ENCODE results near the gene FOXO3. TPM values are rescaled to one million over a fixed set of nuclear protein-coding genes. Genes with fewer than 3 reads are reported as not detected.

FOXO3 gene
- total RNA-seq, 1 donor from 2014 or later = 9.9 TPM

DNA sequence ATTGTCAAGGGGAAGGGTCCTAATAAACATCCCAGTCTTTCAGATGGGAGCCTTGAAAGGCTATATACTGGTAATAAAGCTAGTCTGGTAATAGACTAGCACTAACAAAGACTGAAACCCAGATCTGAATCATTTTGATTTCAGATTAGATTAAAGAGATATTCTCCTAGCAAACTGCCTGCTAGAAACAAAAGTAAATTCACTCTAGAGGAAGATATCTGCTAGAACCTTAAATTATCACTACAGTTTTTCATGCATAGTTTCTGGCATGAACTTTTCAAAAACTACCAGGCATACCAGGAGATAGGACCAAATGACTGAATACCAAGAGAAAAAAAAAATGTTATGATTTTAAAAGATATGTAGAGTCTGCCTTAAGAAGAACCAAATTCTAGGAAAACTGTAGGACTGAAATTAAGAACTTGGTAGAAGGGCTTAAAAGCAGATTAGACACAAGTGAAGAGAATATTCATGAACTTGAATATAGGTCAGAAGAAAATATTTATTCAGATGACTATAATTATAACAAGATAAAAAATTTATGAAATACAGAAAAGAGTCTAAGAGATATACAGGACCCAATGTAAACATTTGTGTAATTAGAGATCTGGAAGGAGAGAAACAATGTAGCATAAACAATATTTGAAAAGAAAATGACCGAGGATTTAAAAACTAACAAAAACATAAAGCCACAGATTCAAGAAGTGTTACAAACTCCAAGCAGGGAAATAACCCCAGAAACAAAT lies 141.6 kb downstream of the FOXO3 start:
- intact Hi-C loops (cut with micrococcal nuclease) = no loop called here

DNA sequence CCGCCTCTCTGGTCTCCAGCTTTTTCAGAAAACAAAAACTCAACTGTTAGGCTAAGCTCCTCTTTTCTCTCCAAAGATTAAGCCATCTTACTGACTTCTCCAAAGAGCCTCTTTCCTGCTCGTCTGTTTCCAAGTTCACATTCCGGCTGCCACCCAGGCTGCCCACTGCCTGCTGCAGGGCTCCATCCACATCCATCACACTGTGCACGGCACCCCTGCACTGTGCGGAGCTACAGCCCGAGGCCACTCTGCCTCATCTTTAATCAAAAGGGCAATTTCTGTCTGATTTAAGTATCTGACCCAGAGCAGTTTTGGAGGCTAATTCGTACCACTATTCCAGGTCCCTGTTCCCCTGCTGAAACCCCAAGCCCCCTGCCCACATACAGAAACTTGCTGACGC lies 145.9 kb downstream of the FOXO3 start:
- intact Hi-C loops (cut with micrococcal nuclease) = no loop called here

DNA sequence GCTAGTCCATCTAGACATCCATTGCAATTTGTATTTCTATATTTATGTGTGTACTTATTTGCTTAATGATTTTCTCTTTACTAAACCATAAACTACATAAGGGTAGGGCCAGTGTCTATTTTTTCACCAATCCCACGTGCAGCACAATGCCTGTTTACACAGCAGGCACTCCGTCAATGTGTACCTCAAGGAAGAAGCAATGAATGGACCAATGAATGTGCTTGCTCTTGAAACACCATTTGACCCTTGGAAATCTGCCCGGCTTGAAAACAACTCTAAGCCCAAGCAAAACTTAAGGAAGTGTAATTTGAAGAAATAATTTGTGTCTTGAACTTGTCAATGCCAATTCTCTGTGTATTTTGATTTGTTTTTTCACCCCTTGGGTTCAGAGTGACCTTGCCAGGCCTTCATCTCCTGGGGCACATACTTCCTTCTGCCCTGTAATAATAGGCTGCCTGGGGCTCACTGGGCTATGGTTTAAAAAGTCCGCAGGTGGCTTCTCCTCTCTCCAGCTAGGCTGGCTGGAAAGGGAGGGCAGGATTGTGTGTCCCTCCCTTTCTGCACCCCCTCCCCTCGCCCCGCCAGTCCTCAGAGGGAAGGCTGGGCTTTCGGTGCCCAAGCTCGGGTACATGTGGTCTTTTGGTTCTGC lies 146.7 kb downstream of the FOXO3 start:
- intact Hi-C loops (cut with micrococcal nuclease) = no loop called here

DNA sequence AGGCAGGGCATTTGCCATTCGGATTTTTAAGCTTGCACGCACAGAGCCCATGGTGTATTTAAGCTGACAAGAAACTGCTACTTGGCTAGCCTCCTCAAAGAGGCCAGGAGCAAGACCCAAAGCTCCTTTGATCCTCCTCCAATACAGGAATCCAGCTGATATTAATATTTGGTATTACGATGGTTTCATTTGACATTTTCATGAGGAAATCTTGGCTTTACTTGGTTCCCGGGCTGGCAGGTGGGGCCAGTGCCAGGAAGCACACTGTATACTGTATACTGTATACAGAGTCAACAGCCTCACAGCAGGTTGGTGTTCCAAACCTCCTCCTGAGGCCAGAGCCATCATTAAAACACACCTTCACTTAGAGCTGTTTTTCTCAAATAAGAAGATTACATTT lies 149.3 kb downstream of the FOXO3 start:
- intact Hi-C loops (cut with micrococcal nuclease) = loop anchor here (5.0 kb wide), 1 partner anchor 153 kb away; no protein-coding TSS in a partner anchor

DNA sequence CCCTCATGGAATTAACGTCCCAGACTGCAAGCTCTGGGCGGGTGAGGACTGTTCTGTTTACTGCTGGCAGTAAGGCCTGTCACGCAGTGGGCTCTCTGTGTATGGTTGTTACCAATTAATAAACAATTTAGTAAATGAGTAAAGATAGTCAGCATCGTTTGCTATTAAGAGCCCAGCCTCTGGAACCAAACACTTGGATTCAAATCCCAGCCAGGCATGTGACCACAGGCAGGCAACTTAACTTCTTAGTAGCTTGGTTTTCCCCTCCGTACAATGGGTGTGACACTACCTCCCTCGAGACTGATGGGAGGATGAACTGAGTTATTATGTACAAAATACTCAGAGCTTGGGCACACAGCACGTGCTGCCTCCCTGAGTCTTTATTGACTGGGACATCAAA lies 149.8 kb downstream of the FOXO3 start:
- intact Hi-C loops (cut with micrococcal nuclease) = loop anchor here (5.0 kb wide), 1 partner anchor 153 kb away; no protein-coding TSS in a partner anchor

DNA sequence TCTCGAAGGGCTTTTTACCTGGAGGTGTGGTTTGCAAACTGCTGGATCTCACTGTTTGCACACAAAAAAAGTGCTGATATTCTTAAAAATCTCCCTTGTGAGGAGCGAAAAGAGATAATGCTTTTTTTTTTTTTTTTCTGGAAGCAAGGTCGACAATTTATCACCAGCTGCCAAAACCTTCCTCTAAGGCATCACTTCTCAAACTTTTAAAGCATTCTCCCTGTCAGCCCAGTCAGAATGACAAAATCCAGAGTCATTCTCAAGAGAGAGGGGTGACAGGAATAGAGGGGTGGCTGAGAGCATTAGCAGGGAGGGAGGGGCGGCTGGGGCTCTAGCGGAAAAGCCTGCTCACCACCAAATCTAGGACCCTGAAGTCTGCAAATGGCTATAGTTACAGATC lies 150.4 kb downstream of the FOXO3 start:
- intact Hi-C loops (cut with micrococcal nuclease) = loop anchor here (5.0 kb wide), 1 partner anchor 154 kb away; no protein-coding TSS in a partner anchor

DNA sequence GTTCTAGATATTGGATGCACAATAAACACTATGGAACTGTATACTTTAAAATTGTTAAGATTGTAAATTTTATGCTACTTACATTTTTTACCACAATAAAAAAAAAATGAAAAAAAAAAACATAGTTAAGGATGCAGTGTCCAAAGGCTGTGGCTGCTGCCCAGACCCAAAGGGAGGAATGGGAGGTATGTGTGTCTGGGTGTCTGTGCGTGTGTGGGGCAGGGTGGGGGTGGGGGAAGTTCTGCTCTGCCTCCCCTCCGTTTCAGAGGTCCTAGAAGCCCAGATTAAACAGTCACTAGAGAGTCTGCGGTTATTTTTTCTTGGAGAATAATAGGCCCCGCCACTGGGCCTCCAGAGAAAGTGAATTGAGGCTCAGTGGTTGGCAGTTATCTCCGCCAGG lies 151.1 kb downstream of the FOXO3 start:
- intact Hi-C loops (cut with micrococcal nuclease) = loop anchor here (5.0 kb wide), 1 partner anchor 155 kb away; no protein-coding TSS in a partner anchor

DNA sequence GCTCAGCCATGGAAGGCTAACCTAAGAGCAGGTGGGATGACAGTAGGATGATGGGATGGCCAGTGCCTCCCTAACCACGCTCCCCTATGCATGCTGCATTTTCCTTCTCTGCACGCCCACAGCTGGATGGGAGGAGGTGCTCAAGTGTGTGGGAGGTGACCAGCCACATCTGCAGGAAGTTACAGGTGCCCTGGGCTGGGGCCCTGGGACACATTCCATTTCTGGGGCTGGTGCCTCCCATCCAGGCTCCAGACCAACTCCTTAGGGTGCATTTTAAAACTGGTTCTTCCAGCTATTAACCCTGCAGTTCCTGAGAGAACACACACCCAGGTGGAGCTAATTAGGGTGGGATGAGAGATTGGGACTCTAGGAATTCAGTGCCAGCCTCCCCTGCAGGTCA lies 152.2 kb downstream of the FOXO3 start:
- intact Hi-C loops (cut with micrococcal nuclease) = loop anchor here (5.0 kb wide), 1 partner anchor 156 kb away; no protein-coding TSS in a partner anchor

DNA sequence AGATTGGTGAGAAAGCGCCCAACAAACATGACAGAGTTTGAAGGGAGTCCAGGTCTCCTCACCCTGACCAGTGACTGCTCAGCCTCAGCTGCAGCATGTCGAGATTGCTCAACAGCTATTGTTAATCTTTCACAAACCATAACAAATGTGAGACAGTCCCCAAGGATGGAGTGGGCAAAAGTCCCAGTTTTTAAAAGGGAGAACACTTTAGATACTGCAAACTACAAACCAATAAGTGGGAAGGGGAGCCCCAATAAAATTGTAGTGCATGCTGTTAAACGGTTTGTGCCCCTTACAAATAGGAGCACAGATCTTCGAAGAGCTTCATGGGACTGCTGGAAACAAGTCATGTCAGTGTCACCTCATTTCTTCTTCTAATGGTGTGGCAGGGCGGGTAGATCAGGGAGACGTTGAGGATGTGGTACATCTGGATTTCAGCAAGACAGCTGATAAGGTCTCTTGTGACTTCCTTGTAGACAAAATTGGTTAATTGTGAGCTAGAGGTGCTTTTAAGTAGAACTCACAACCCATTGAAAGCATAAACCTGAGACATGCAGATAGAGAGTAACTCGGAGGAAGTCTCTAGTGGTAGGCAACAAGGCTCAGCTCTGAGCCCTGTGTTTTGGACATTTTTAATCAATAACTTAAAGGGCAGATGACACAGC lies 153.5 kb downstream of the FOXO3 start:
- intact Hi-C loops (cut with micrococcal nuclease) = loop anchor here (5.0 kb wide), 1 partner anchor 157 kb away; no protein-coding TSS in a partner anchor

DNA sequence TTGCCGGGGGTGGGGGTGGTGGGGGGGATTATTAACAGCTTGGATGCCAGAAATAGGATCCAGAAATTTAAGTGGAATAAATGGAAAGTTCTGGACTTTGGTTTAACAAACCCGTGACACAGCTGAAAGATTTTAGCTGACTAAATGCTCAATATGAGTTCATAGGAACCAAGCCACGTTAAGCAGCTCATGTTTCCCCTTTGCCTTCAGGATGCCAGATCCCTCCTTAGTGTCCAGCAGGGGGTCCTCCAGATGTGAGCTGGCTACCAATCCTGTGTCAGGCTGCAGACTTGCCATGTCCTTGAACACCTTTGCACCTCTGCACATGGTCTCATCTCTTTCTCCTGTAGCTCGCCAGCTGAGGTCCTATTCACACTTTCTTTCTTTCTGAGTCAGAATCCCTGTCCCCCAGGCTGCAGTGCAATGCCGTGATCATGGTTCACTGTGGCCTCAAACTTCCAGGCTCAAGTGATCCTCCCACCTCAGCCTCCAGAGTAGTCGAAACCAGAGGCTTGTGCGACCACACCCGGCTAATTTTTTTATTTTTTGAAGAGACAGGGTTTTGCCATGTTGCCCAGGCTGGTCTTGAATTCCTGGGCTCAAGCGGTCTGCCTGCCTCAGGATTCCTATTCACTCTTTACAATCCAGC lies 154.2 kb downstream of the FOXO3 start:
- intact Hi-C loops (cut with micrococcal nuclease) = loop anchor here (5.0 kb wide), 1 partner anchor 158 kb away; no protein-coding TSS in a partner anchor

DNA sequence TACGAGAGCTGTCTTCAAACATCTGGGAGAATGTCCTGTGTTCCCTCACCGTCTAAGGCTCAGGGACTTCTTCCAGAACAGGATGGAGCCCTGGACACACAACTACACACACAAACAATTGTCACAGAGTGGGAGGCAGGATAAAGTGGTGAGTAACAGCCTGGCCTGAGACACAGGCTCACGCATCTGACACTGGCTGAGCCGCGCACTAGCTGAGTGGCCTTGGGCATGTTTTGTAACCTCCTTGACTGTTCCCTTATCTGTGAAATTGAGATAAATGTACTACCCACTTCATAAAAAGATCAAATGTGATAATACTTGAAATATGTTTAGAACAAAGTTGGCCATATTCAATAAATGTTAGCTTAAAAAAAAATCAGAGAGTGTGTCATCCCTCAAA lies 155.1 kb downstream of the FOXO3 start:
- intact Hi-C loops (cut with micrococcal nuclease) = no loop called here

DNA sequence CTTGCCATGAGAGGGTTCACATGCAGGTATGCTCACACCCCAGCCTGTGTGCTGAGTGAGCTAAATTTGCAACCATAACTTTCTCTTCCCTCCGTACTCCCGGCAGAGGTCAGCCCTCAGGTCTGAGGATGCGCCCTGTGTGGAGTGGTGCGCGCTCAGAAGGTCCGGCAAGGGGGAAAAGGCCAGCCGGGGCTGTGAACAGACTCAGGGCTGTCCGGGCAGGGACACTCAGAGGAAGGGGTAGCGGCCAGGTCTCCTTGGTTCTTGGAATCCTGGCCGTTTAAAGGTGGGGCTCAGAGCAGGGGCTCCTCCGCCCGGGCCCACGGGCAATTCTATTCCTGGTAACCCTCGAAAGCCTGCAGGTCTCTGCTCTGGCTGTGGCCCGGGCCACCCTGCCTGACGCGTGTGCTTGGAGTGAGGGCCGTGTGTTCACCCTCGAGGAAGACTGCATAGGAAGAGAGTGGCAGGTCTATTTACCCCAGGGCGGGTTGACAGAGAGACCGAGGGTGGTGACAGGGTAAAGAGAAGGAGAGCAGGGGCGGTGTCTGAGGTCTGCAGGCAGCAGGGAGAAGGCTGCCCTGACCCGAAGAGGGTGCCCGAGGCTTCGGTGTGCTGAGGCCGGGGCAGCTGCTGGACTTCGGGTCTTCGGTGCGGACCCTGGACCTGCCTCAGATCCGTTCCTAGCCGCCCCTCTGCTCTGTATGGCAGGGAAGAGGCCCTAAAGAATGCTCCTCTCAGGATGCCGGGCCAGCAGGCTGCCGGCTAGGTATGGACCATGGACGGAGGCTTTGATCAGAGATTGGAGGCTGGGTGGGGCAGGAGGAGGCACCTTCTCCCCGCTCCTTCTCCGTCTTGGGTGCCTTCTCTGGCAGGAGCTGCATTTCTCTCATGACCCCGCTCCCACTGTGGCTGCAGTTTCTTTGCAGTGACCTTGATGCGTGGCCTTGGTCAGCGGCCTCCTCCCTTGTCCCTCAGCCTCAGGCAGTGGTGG lies 156.4 kb downstream of the FOXO3 start:
- intact Hi-C loops (cut with micrococcal nuclease) = no loop called here

DNA sequence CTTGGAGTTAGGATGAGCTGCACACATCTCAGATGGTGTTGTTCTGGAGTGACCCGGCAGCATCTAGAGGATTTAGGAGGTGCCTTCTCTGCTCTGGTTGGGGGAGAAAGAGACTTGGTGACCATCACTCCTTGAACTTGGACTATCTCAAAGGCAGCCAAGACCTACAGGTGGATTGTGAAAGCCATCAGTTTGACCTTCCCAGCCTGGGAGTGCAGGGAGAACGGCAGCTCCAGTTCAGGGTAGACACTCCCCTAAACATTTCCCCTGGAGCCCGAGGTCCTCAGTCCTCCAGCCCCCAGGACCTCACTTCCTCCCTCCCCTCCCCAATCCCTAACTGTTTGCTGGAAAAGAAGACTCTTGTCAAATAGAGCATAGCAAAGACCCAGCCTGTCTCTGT lies 158.8 kb downstream of the FOXO3 start:
- intact Hi-C loops (cut with micrococcal nuclease) = no loop called here

DNA sequence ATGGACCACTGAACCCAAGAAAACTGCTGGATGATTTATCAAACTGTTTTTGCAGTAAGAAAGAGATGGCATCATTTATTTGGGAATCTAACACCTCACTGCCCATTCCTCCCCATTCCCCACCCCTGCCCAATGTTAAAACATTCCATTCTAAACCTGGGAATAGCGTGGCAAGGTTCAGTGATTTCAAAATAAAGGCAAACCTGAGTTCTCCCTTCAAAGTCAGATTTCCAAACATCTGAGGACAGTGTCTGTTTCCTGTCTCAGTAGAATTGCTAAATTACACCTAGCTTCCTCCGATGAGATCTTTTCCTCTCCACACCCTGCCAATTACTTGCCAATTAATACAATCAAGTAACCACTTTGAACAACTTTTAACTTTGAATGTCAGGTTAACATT lies 160.1 kb downstream of the FOXO3 start:
- intact Hi-C loops (cut with micrococcal nuclease) = no loop called here

DNA sequence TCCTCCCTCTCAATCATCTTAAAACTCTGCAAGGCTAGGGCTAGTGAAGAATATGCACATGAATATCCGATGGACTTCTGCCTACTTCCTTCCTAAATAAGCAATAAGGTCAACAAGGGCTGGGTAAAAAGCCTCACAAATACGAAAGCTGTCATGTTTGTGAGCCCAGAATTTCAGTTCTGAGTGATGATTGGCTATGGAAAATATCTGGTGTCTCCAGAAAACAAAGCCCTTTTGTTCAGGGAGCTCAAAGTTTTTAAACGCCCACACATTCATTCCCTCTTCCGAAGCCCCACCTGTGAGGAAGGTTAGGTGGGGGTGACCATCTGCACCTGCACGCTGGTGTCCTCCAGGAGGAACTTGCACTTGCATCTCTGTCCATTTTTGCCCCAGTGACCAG lies 160.6 kb downstream of the FOXO3 start:
- intact Hi-C loops (cut with micrococcal nuclease) = no loop called here

DNA sequence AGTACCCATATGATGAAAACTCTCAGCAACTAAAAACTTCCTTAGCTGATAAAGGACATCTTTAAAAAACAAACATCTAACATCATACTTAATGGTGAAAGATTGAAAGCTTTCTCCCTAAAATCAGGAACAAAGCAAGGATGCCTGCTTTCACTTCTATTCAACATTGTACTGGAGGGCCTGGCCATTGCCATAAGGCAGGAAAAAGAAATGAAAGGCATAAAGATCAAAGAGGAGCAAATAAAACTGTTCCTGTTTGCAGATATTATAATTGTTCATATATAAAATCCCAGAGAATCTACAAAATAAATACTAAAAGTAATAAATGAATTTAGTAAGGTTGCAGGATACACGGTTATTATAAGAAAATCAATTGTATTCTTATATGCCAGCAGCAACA lies 162.9 kb downstream of the FOXO3 start:
- intact Hi-C loops (cut with micrococcal nuclease) = no loop called here

DNA sequence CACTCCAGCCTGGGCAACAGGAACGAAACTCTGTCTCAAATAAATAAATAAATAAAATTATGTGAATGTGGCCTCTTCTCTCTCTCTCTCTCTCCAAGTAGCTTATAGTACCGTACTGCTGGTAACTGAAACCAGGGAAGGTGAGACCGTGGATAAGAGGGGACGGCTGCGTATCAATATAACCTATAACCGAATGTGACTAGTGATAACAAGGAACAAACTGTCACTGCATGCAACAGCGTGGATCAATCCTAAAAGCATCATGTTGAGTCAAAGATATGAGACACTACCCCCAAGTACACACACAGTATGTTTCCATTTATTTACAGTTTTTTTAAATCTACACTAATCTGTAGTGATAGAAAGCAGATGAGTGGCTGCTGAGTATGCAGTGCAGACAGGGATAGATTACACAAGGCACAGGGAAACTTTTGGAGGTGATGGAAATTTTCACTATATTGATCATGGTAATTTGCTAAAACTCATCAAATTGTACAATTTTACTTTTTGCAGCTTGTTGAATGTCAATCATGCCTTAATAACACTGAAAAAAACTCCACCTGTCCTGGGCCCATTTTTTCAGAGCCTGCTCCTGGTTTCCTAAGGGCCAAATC lies 166.1 kb downstream of the FOXO3 start:
- intact Hi-C loops (cut with micrococcal nuclease) = no loop called here

DNA sequence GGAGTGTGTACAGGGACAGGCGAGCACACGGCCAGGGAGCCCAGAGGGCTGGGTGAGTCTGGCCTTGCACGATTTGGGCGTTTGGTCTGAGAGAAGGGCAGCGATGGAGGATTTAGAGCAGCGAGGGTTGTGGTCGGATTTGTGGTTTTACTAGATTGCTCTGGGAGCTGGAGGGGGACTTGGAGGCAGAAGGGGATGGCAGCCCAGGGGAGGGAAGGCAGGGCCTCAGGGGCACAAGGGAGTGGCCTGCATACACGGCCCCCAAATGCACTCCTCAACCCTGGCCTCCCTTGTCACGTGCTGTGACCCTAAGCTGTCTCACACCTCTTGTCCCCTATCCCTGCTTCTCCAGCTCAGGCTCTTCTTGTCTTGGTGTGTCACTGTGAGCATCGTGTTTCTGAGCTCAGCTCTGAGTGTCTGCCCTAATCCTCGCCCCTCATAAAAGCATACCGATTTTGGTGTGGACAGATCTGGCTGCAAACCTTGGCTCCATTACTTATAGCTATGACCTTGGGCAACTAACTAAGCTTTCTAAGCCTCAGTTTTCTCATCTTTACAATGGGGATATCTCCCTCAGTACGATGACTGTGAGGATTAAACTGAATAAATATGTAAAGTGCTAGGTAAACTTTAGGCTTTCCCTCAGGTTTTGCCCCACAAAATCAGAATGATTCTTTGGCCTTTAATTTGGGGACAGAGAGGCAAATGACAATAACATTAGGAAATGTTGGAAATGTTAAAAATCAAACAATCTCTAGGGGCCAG lies 167.4 kb downstream of the FOXO3 start:
- intact Hi-C loops (cut with micrococcal nuclease) = no loop called here

DNA sequence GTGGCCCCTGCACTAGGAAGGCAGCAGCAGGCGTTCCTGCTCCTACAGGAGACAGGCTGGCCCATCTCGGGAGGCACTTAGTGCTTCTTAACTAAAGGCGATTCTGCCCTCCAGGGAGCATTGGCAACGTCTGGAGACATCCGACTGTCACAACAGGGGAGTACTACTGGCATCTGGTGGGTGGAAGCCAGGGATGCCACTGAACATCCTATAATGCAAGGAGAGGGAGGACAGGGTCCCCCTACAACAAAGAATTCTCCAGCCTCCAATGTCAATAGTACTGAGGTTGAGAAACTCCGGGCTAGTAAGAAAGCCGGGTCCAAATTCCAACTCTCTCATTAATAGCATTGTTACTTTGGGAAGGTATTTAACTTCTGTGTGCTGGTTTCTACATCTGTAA lies 168.1 kb downstream of the FOXO3 start:
- intact Hi-C loops (cut with micrococcal nuclease) = no loop called here
